PC-9 (cell line): ENCODE results near the gene CTTNBP2. TPM values are rescaled to one million over a fixed set of nuclear protein-coding genes. Genes with fewer than 3 reads are reported as not detected.

ENCODE experiments used
- BruUV-seq: library from RNA; stranded (reverse); fragments of 400-500 nt; replicated peaks from 2 replicates; lab custom pipeline; 2021; lab: Mats Ljungman, UMichigan
- CTCF ChIA-PET: fragments of 300-600 bp; sonication (Branson Sonifier 250); formaldehyde crosslinking; loops from one replicate; lab custom pipeline; 2022; ENCODE audit warnings: antibody characterized with exemption; lab: Charles Lee
- POLR2A ChIA-PET: fragments of 300-600 bp; sonication (Branson Sonifier 250); formaldehyde crosslinking; loops from one replicate; lab custom pipeline; 2022; ENCODE audit warnings: antibody characterized with exemption; ENCODE audit not compliant: unreplicated experiment; lab: Charles Lee
- DNase-seq, 2 experiments: peaks; one replicate each; pipeline versions ENCODE4 v3.0.0 to v3.0.0-alpha.2; 2015 to 2022; ENCODE audit warnings: mixed read lengths in 1 of 2
- H2AFZ ChIP-seq: fragments of 200-600 bp; sonication (generic); 2 replicates; pipeline ENCODE4 v1.8.1; 2017; ENCODE audit warnings: antibody characterized with exemption
- H3F3A ChIP-seq: fragments of 200-600 bp; sonication (generic); 2 replicates; pipeline ENCODE4 v1.8.1; 2017; ENCODE audit warnings: antibody characterized with exemption, mild to moderate bottlenecking, low read depth; ENCODE audit not compliant: insufficient read depth
- H3K27ac ChIP-seq: fragments of 200-600 bp; sonication (generic); 2 replicates; pipeline ENCODE4 v1.6.1; 2016; ENCODE audit warnings: mixed run types
- H3K27me3 ChIP-seq: fragments of 200-600 bp; sonication (generic); 2 replicates; pipeline ENCODE4 v1.6.1; 2016; ENCODE audit warnings: low read depth, mixed run types; ENCODE audit not compliant: insufficient read depth
- H3K36me3 ChIP-seq: fragments of 200-600 bp; sonication (generic); 2 replicates; pipeline ENCODE4 v1.6.1; 2016; ENCODE audit warnings: low read depth, mixed run types
- H3K4me1 ChIP-seq: fragments of 200-600 bp; sonication (generic); replicated peaks from 2 replicates; pipeline ENCODE4 v1.6.1; 2016; ENCODE audit warnings: mixed run types; ENCODE audit not compliant: insufficient read depth
- H3K4me2 ChIP-seq: fragments of 200-600 bp; sonication (generic); 2 replicates; pipeline ENCODE4 v1.6.1; 2017; ENCODE audit warnings: mixed run types
- H3K4me3 ChIP-seq: fragments of 200-600 bp; sonication (generic); 2 replicates; pipeline ENCODE4 v1.6.1; 2016; ENCODE audit warnings: mixed run types
- H3K79me2 ChIP-seq: fragments of 200-600 bp; sonication (generic); 2 replicates; pipeline ENCODE4 v1.6.1; 2017; ENCODE audit warnings: low read depth, mixed run types
- H3K9me2 ChIP-seq: fragments of 200-600 bp; sonication (generic); 2 replicates; pipeline ENCODE4 v1.8.1; 2017; ENCODE audit warnings: mild to moderate bottlenecking; ENCODE audit not compliant: insufficient read depth
- H3K9me3 ChIP-seq: fragments of 200-600 bp; sonication (generic); 2 replicates; pipeline ENCODE4 v1.8.1; 2016; ENCODE audit warnings: low read depth; ENCODE audit not compliant: insufficient read depth
- H4K20me1 ChIP-seq: fragments of 200-600 bp; sonication (generic); 2 replicates; pipeline ENCODE4 v1.8.1; 2017; ENCODE audit not compliant: insufficient read depth
- EZH2 ChIP-seq: fragments of 200-600 bp; sonication (generic); IDR thresholded peaks from 2 replicates; pipeline ENCODE4 v1.8.0; 2017; ENCODE audit warnings: antibody characterized with exemption, low read depth
- intact Hi-C: fragments of 100-400 bp; cut with micrococcal nuclease; formaldehyde crosslinking; loops from one replicate; pipeline ENCODE4 v1.10.0; 2022; ENCODE audit not compliant: unreplicated experiment
- total RNA-seq: library from RNA; stranded (reverse); gene quantifications from 2 replicates; pipeline ENCODE4 v1.2.3, GENCODE V29; 2021
- TF ChIP-seq, protein P1 (sequence below): fragments of 200-600 bp; sonication (generic); conservative IDR thresholded peaks from 2 replicates; pipeline ENCODE4 v1.6.1; 2017; ENCODE audit warnings: mixed run types, antibody characterized with exemption, mild to moderate bottlenecking, moderate library complexity

The CTTNBP2 gene
- total RNA-seq, 1 experiment from 2014 or later = not detected

DNA sequence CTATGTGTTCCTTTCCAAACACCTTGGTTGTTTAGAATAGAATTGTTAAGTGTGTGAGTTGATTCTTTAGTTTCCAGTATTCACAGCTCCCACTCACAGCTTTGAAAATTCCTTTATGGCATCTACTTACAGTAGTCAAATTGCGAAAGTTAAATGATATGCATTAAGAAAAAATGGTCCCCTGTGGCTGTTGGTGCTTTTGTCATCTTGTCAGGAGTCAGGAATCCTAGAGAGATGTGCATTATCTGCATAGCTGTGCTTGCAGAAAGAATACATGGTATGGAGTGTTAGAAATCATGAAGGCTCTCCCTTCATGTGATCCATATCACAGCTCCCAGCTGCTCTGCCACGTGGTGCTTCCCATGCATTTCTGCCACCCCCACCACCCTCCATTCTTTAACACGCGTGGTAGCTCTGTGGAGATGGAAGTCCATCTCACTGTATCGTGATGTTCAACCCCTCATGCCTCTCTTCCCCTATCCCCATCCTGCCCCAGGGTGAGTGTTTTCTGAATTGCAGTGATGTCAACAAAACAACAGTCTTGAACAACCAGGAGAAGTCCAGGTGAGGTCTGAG is 29.2 kb upstream of the CTTNBP2 start:
- no peak for DNase-seq
- ChIA-PET POLR2A (no interaction called here), CTCF (no interaction called here)
- Histone ChIP-seq H2AFZ (no peak overlapping the region), H3K4me1 (no peaks in the 10 kb centered on the region), H3K27me3 (no peaks in the 10 kb centered on the region), H3K4me3 (no peak overlapping the region), H3K36me3 (no peaks in the 10 kb centered on the region), H3K27ac (no peak overlapping the region), H3K79me2 (no peaks in the 10 kb centered on the region), H4K20me1 (no peaks in the 10 kb centered on the region), H3K9me3 (no peaks in the 10 kb centered on the region), H3K4me2 (no peak overlapping the region), H3K9me2 (no peaks in the 10 kb centered on the region), H3F3A (no peaks in the 10 kb centered on the region)
- TF ChIP-seq, protein P1, sequence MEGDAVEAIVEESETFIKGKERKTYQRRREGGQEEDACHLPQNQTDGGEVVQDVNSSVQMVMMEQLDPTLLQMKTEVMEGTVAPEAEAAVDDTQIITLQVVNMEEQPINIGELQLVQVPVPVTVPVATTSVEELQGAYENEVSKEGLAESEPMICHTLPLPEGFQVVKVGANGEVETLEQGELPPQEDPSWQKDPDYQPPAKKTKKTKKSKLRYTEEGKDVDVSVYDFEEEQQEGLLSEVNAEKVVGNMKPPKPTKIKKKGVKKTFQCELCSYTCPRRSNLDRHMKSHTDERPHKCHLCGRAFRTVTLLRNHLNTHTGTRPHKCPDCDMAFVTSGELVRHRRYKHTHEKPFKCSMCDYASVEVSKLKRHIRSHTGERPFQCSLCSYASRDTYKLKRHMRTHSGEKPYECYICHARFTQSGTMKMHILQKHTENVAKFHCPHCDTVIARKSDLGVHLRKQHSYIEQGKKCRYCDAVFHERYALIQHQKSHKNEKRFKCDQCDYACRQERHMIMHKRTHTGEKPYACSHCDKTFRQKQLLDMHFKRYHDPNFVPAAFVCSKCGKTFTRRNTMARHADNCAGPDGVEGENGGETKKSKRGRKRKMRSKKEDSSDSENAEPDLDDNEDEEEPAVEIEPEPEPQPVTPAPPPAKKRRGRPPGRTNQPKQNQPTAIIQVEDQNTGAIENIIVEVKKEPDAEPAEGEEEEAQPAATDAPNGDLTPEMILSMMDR = no peak
- no peak for TF ChIP-seq EZH2
- intact Hi-C loops = no loop called here
- no TSS peak for BruUV-seq

DNA sequence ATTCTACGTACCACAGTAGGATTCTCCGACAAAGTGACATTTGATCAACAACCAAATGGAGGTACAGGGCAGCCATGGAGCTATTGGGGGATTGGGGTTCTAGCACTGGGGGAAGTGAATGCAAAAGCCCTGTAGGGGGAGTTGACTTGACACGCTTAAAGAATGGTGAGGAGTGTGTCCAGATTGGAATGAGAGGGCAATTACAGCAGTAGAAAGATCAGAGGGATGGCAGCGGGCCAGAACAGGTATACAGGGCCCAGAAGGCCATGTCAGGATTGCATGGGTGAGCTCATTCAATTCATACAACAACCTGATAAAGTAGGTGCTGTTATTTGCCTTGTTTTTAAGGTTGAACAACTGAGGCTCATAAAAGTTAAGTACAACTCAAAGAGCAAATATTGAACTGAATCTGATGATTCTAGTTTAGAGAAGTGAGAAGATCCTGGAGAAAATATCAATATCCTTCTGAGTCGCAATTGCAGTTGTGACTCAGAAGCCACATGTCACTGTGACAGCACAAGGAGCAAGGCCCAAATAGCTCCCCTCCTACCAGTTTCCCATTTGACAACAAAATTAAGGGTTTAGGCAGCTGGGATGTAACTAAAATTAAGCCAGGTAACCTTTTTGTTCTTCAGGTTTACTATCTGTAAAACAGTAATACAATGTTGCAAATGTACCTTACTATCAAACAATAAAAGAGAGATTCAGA is 28.0 kb upstream of the CTTNBP2 start:
- Histone ChIP-seq H4K20me1 (no peaks in the 10 kb centered on the region), H3K79me2 (no peaks in the 10 kb centered on the region), H3K27ac (no peak overlapping the region), H3F3A (no peaks in the 10 kb centered on the region), H3K9me2 (no peaks in the 10 kb centered on the region), H3K4me1 (no peaks in the 10 kb centered on the region), H3K4me2 (no peak overlapping the region), H3K36me3 (no peaks in the 10 kb centered on the region), H3K4me3 (no peak overlapping the region), H3K27me3 (no peaks in the 10 kb centered on the region), H2AFZ (no peak overlapping the region), H3K9me3 (no peaks in the 10 kb centered on the region)
- DNase-seq = no peak
- CTCF ChIA-PET = no interaction called here
- BruUV-seq = no TSS peak
- intact Hi-C loops = no loop called here
- TF ChIP-seq, protein P1 = no peak
- no peak for TF ChIP-seq EZH2
- POLR2A ChIA-PET = no interaction called here

DNA sequence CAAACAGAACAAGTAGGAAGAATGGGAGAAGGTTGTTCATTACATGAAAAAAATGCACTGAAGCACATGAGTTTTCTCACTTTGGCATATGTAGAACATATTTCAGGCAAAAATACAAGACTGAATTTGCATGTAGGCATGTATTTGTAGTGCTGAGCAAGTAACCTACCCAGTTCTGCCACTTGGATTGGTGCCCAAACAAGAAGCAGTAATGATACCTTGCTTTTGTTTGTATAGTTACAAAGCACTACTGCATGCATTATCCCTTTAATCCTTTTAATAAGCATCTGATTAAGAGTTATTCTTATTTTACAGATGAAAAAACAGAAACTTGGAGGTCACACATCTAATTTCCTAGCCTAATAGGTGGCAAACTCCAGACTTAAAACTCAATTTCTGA is 23.1 kb upstream of the CTTNBP2 start:
- intact Hi-C loops = no loop called here
- H3K9me3 ChIP-seq = no peaks in the 10 kb centered on the region
- H2AFZ ChIP-seq = no peak overlapping the region
- ChIA-PET CTCF (no interaction called here), POLR2A (no interaction called here)
- H3K27me3 ChIP-seq = no peaks in the 10 kb centered on the region
- H4K20me1 ChIP-seq = no peaks in the 10 kb centered on the region
- TF ChIP-seq EZH2 = no peak
- TF ChIP-seq, protein P1 = no peak
- no peak overlapping the region for H3K4me2 ChIP-seq
- no peaks in the 10 kb centered on the region for H3K36me3 ChIP-seq
- H3K9me2 ChIP-seq = no peaks in the 10 kb centered on the region; the same call in 1 of the 2 replicates
- H3K27ac ChIP-seq = no peak overlapping the region
- H3K79me2 ChIP-seq = no peaks in the 10 kb centered on the region
- no peaks in the 10 kb centered on the region for H3K4me1 ChIP-seq
- no TSS peak for BruUV-seq
- no peak for DNase-seq
- no peak overlapping the region for H3K4me3 ChIP-seq
- H3F3A ChIP-seq = no peaks in the 10 kb centered on the region
